GM04503 (cell line): ENCODE data around the gene KRTAP4-11.
"Not testable (repeated sequence)": the region's sequence is repeated elsewhere in the genome, so short reads cannot be mapped to it uniquely, and the experiment has no call there.

ENCODE experiments used
- DNase-seq: peaks from one replicate; pipeline ENCODE4 v3.0.0-alpha.2; 2012; ENCODE audit warnings: low read depth

Gene KRTAP4-11

GRCh38 chr17:41123991-41124371 is 5.8 kb upstream of the KRTAP4-11 start, which contains the start of gene KRTAP4-12:
KRTAP4-12 (minus strand) TSS chr17:41124182; CDS start chr17:41124122, 60 bp downstream.
- DNase-seq, result not testable (repeated sequence)

GRCh38 chr17:41123292-41123990 is 5.3 kb upstream of the KRTAP4-11 start:
- not testable (repeated sequence) for DNase-seq

GRCh38 chr17:41121742-41122141 is 3.6 kb upstream of the KRTAP4-11 start:
- no peak for DNase-seq

GRCh38 chr17:41119696-41120690 is 1.8 kb upstream of the KRTAP4-11 start:
- DNase-seq, result not testable (repeated sequence)

GRCh38 chr17:41118721-41119120 is 548 bp upstream of the KRTAP4-11 start:
- DNase-seq, result no peak

GRCh38 chr17:41116297-41116696 is 1.9 kb downstream of the KRTAP4-11 start:
- no peak for DNase-seq

- no peak for DNase-seq
These were observed 6.9 kb downstream of the KRTAP4-11 start for GRCh38 chr17:41111151-41111885.

- not testable (repeated sequence) for DNase-seq
These were observed 9.3 kb downstream of the KRTAP4-11 start for GRCh38 chr17:41108728-41109386.

- peak; percentile 35 for DNase-seq
These were observed 10.2 kb downstream of the KRTAP4-11 start for GRCh38 chr17:41107941-41108450.

- not testable (repeated sequence) for DNase-seq
These were observed 12.8 kb downstream of the KRTAP4-11 start, which contains the start of gene KRTAP4-9 for GRCh38 chr17:41105347-41105746. KRTAP4-9 (plus strand) TSS chr17:41105389; CDS start chr17:41105389, 0 bp downstream.

- DNase-seq, result not testable (repeated sequence)
These were observed 13.7 kb downstream of the KRTAP4-11 start for GRCh38 chr17:41104386-41105038.

GRCh38 chr17:41103896-41104295 is 14.3 kb downstream of the KRTAP4-11 start:
- no peak for DNase-seq

GRCh38 chr17:41101586-41102259 is 16.4 kb downstream of the KRTAP4-11 start, which contains the start of gene KRTAP4-16:
KRTAP4-16 (minus strand) TSS chr17:41102209; CDS start chr17:41102209, 0 bp downstream.
- no peak for DNase-seq

- DNase-seq, result peak; percentile 73
These were observed 18.3 kb downstream of the KRTAP4-11 start for GRCh38 chr17:41099682-41100480.

- no peak for DNase-seq
These were observed 19.7 kb downstream of the KRTAP4-11 start for GRCh38 chr17:41098481-41098880.

- DNase-seq, result no peak
These were observed 20.1 kb downstream of the KRTAP4-11 start, which contains the start of gene KRTAP4-8 for GRCh38 chr17:41098042-41098441. KRTAP4-8 (minus strand) TSS chr17:41098142; CDS start chr17:41098084, 58 bp downstream.

GRCh38 chr17:41096055-41096454 is 22.1 kb downstream of the KRTAP4-11 start:
- DNase-seq, result no peak

GRCh38 chr17:41088760-41089352 is 29.3 kb downstream of the KRTAP4-11 start:
- not testable (repeated sequence) for DNase-seq
